Central memory CD4-positive, alpha-beta T cell (primary cell): ENCODE results near the gene RASGRP4.

Experiments used
- DNase-seq: peaks from one replicate; pipeline ENCODE4 v3.0.0; 2022

Gene RASGRP4

GRCh38 chr19:38444026-38444425 is 18.0 kb upstream of the RASGRP4 start:
- DNase-seq = no peak

- DNase-seq = no peak
Observed at GRCh38 chr19:38443458-38443999, 17.5 kb upstream of the RASGRP4 start.

- DNase-seq = no peak
Observed at GRCh38 chr19:38442736-38443135, 16.7 kb upstream of the RASGRP4 start.

GRCh38 chr19:38441657-38442348 is 15.8 kb upstream of the RASGRP4 start:
- no peak for DNase-seq

- no peak for DNase-seq
Observed at GRCh38 chr19:38440592-38440991, 14.6 kb upstream of the RASGRP4 start.

- DNase-seq = no peak
Observed at GRCh38 chr19:38437917-38438316, 11.9 kb upstream of the RASGRP4 start.

GRCh38 chr19:38437295-38437694 is 11.3 kb upstream of the RASGRP4 start:
- no peak for DNase-seq

GRCh38 chr19:38434549-38435051 is 8.6 kb upstream of the RASGRP4 start:
- DNase-seq = no peak

GRCh38 chr19:38433268-38433733 is 7.3 kb upstream of the RASGRP4 start, which contains the start of gene RYR1:
Gene RYR1 (plus strand): TSS chr19:38433691. CDS start chr19:38433830, 139 bp downstream.
- DNase-seq = no peak

- DNase-seq = no peak
Observed at GRCh38 chr19:38430931-38431330, 4.9 kb upstream of the RASGRP4 start.

GRCh38 chr19:38429811-38430156 is 3.8 kb upstream of the RASGRP4 start:
- DNase-seq = no peak

- DNase-seq = no peak
Observed at GRCh38 chr19:38429055-38429810, 3.2 kb upstream of the RASGRP4 start.

- DNase-seq = peak; percentile 27
Observed at GRCh38 chr19:38427035-38427677, 1.1 kb upstream of the RASGRP4 start.

GRCh38 chr19:38425222-38425809 is 703 bp downstream of the RASGRP4 start:
- no peak for DNase-seq

GRCh38 chr19:38424272-38424671 is 1.7 kb downstream of the RASGRP4 start:
- DNase-seq = no peak

- DNase-seq = no peak
Observed at GRCh38 chr19:38422438-38422837, 3.6 kb downstream of the RASGRP4 start.

GRCh38 chr19:38421856-38422255 is 4.2 kb downstream of the RASGRP4 start:
- no peak for DNase-seq

- no peak for DNase-seq
Observed at GRCh38 chr19:38420935-38421334, 5.1 kb downstream of the RASGRP4 start.

- peak; percentile 37 for DNase-seq
Observed at GRCh38 chr19:38417544-38418506, 8.2 kb downstream of the RASGRP4 start.

- no peak for DNase-seq
Observed at GRCh38 chr19:38417146-38417543, 8.9 kb downstream of the RASGRP4 start.

- DNase-seq = no peak
Observed at GRCh38 chr19:38413416-38413815, 12.6 kb downstream of the RASGRP4 start.

GRCh38 chr19:38412961-38413360 is 13.1 kb downstream of the RASGRP4 start:
- no peak for DNase-seq
